Endothelial cell (in vitro differentiated cells): ENCODE results near the gene DCTN4. TPM values are rescaled to one million over a fixed set of nuclear protein-coding genes. Genes with fewer than 3 reads are reported as not detected.

ENCODE experiments used
- DNase-seq: peaks from one replicate; pipeline ENCODE4 v3.0.0; 2021; ENCODE audit warnings: low spot score
- H3K27ac Mint-ChIP-seq: one replicate; pipeline ENCODE4 v1.8.0; 2021; ENCODE audit warnings: mixed read lengths, inconsistent platforms; ENCODE audit not compliant: unreplicated experiment
- H3K27me3 Mint-ChIP-seq: one replicate; pipeline ENCODE4 v1.8.0; 2021; ENCODE audit warnings: mild to moderate bottlenecking, moderate library complexity, mixed read lengths, inconsistent platforms; ENCODE audit not compliant: unreplicated experiment
- H3K36me3 Mint-ChIP-seq: one replicate; pipeline ENCODE4 v1.8.0; 2021; ENCODE audit warnings: mild to moderate bottlenecking, low read depth, mixed read lengths, inconsistent platforms; ENCODE audit not compliant: unreplicated experiment
- H3K4me1 Mint-ChIP-seq: one replicate; pipeline ENCODE4 v1.8.0; 2021; ENCODE audit warnings: mild to moderate bottlenecking, mixed read lengths, inconsistent platforms; ENCODE audit not compliant: unreplicated experiment
- H3K4me3 Mint-ChIP-seq: one replicate; pipeline ENCODE4 v1.8.0; 2021; ENCODE audit warnings: mild to moderate bottlenecking, mixed read lengths, inconsistent platforms; ENCODE audit not compliant: unreplicated experiment
- H3K9me3 Mint-ChIP-seq: one replicate; pipeline ENCODE4 v1.8.0; 2021; ENCODE audit warnings: mixed read lengths, inconsistent platforms; ENCODE audit not compliant: unreplicated experiment
- CTCF ChIP-seq: fragments of 200-600 bp; sonication (generic); IDR thresholded peaks from one replicate; pipeline ENCODE4 v1.5.0; 2021; ENCODE audit warnings: antibody characterized with exemption; ENCODE audit not compliant: unreplicated experiment
- total RNA-seq: library from RNA; stranded (reverse); fragmentation: NEBNext Ultra II Directional; extraction: Animal tissue kit (Norgen Biotek cat#: 25700); gene quantifications from one replicate; pipeline ENCODE4 v1.2.1, GENCODE V29; 2021; ENCODE audit not compliant: unreplicated experiment

Gene DCTN4
- total RNA-seq, 1 donor from 2014 or later: 50.3 TPM

GRCh38 chr5:150740992-150741391 is 17.8 kb downstream of the DCTN4 start:
- no peak overlapping the region for H3K4me3 Mint-ChIP-seq
- no peak overlapping the region for H3K27ac Mint-ChIP-seq
- peaks cover 27% of the 10 kb centered on the region for H3K36me3 Mint-ChIP-seq
- no peaks in the 10 kb centered on the region for H3K9me3 Mint-ChIP-seq
- no peaks in the 10 kb centered on the region for H3K4me1 Mint-ChIP-seq
- no peaks in the 10 kb centered on the region for H3K27me3 Mint-ChIP-seq
- TF ChIP-seq CTCF: no peak
- no peak for DNase-seq

GRCh38 chr5:150738862-150739261 is 20.0 kb downstream of the DCTN4 start:
- no peak for TF ChIP-seq CTCF
- Mint-ChIP-seq H3K9me3 (no peaks in the 10 kb centered on the region), H3K27me3 (no peaks in the 10 kb centered on the region), H3K27ac (no peak overlapping the region), H3K36me3 (peaks cover 35% of the 10 kb centered on the region), H3K4me1 (no peaks in the 10 kb centered on the region), H3K4me3 (no peak overlapping the region)
- DNase-seq: no peak

- Mint-ChIP-seq H3K9me3 (no peaks in the 10 kb centered on the region), H3K27me3 (no peaks in the 10 kb centered on the region), H3K27ac (no peak overlapping the region), H3K4me3 (no peak overlapping the region), H3K36me3 (peaks cover 43% of the 10 kb centered on the region), H3K4me1 (no peaks in the 10 kb centered on the region)
- no peak for TF ChIP-seq CTCF
- no peak for DNase-seq
Observed at GRCh38 chr5:150734579-150735384, 24.0 kb downstream of the DCTN4 start.

GRCh38 chr5:150731669-150732242 is 27.1 kb downstream of the DCTN4 start:
- H3K27ac Mint-ChIP-seq: no peak overlapping the region
- H3K4me3 Mint-ChIP-seq: no peak overlapping the region
- DNase-seq: no peak
- TF ChIP-seq CTCF: no peak
- H3K4me1 Mint-ChIP-seq: no peaks in the 10 kb centered on the region
- H3K36me3 Mint-ChIP-seq: peaks cover 41% of the 10 kb centered on the region
- H3K27me3 Mint-ChIP-seq: no peaks in the 10 kb centered on the region
- H3K9me3 Mint-ChIP-seq: no peaks in the 10 kb centered on the region

GRCh38 chr5:150729859-150730258 is 29.0 kb downstream of the DCTN4 start:
- no peaks in the 10 kb centered on the region for H3K27me3 Mint-ChIP-seq
- H3K4me3 Mint-ChIP-seq: no peak overlapping the region
- H3K36me3 Mint-ChIP-seq: peaks cover 31% of the 10 kb centered on the region
- no peak overlapping the region for H3K27ac Mint-ChIP-seq
- no peaks in the 10 kb centered on the region for H3K9me3 Mint-ChIP-seq
- H3K4me1 Mint-ChIP-seq: no peaks in the 10 kb centered on the region
- no peak for DNase-seq
- no peak for TF ChIP-seq CTCF
